Stimulated activated CD4-positive, alpha-beta T cell treated with anti-CD3 and anti-CD28 coated beads, Interleukin-12 subunit alpha, Interleukin-12 subunit beta, amount 100 ng/mL, for 4 hours (primary cell): Measurements from ENCODE around the gene RAD51B.
"Not testable (repeated sequence)": the region's sequence is repeated elsewhere in the genome, so short reads cannot be mapped to it uniquely, and the experiment has no call there.

Source experiments
- DNase-seq: peaks from one replicate; pipeline ENCODE4 v3.0.0-alpha.2; 2020

RAD51B gene

DNA sequence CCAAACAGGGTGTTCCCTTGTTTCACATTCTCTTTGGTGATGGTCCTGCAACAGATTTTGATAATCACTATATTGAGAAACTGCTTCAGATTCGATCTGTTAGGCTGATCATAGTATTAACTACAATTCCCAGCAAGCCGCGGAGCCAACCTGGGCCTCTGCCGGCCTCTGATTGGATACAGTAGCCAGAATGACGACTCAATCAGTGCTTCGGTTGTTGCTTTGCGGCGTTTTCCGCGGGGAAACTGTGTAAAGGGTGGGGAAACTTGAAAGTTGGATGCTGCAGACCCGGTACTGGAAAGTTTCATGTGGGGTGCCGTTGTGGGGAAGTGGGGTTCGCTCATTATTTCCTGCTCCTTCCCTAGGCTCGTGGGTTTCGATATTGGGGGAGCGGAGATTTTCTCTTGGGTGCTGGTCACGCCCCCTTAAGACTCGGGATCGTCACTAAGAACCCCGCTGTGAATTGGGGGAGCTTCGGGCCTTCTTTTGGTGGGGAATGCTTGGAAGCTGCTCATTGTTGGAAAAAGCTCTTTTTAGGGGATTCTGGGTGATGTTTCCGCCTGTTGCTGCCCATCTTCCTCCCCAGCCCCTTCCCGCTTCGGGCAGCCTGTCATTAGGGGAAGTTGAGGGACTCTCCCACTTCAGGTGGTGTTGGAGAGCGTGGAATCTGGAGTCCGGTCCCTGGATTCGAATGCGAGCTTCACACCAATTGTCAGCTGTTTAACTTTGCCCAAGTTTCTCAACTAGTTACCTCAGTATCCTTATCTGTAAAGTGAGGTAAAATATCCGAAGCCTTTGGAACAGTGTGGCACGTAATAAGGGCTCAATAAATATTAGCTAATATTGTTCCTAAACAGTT is at the start of gene RAD51B:
Gene RAD51B, plus strand, starts transcription at position 217 of the 859 bp plus-strand sequence.
- peak; percentile 79 for DNase-seq

DNA sequence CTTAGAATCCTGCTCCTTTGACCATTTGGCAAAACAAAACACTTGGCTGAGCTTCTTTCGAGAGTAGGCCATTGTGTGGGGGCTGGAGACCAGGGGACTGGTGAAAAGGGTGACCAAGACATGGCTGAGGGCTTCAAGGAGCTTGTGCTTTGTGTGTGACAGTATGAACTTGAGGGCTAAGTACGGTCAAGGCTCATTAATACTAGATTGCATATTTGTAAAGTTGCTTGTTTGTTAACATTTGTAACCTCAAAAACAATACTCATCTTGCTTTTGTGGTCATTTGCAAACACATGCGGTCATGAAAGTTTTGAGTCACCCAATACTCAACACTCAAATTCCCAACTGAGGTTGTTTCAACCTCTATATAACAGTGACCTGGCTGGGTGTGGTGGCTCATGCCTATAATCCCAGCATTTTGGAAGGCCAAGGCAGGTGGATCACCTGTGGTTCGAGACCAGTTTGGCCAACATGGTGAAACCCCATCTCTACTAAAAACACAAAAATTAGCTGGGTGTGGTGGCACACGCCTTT is 45.7 kb upstream of the RAD51B start:
- DNase-seq: no peak

DNA sequence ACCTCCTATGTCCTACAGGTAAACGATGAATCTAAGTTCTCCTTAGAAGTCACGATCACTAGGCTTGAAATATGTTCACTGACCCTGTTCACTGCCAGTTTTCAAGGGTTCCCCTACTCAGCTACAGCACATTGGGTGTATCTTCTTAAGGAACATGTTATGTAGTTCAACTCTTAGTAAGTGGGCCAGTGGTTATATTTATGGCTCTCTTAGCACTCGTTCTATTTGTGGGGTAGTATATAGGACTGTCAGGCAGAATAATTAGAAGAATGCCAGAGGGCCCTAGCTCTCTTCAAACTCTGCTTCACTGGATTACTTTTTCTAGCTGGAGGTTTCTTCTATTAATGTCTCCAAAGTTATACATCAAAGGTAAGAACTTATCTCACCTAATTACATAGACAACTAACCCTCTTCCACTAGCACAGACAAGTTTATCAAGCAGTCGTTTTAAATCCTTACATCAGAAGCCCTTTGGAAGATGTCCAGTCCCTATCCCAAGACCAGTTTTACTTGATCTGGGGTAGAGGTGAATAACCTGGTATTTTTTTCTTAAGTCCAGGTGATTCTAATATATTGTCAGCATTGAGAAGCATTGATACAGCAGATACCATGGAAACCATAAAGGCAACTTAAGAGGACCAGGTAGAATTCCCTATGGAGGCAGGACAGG is 42.8 kb upstream of the RAD51B start:
- DNase-seq: no peak

DNA sequence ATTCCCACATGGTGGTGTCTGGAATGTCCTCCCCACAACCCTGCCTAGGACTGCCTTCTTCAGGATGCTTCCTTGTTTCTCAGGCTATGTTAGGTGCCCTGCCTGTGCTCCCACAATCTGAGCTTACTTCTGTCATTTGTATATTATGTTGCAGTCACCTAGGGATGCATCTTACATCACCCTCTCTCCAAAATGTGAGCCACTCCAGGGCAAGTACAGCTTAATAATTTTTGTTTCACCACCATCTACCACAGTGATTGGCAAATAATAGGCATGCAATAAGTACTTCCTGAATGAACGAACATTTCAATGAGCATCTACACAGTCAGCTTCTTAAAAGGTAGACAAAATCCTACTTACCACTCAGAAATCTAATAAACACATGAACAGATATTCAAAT is 40.8 kb upstream of the RAD51B start:
- DNase-seq: no peak

DNA sequence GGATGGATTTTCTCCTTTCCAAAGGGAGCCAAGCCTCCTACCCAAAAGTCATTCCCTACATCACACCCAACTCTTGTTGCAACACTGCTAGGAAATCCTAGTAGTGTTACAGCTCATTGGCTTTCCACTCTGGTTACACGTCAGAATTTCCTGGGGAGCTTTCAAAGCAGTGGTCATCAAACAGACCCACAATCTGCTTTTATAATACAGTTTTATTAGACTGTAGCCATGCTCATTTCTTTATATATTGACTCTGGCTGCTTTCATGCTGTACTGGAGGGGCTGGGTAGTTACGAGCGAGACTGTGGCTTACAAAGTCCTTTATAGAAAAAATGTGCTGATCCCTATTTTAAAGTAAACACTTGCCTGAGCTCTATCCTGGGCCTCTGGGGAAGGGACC is 37.5 kb upstream of the RAD51B start:
- DNase-seq: no peak

DNA sequence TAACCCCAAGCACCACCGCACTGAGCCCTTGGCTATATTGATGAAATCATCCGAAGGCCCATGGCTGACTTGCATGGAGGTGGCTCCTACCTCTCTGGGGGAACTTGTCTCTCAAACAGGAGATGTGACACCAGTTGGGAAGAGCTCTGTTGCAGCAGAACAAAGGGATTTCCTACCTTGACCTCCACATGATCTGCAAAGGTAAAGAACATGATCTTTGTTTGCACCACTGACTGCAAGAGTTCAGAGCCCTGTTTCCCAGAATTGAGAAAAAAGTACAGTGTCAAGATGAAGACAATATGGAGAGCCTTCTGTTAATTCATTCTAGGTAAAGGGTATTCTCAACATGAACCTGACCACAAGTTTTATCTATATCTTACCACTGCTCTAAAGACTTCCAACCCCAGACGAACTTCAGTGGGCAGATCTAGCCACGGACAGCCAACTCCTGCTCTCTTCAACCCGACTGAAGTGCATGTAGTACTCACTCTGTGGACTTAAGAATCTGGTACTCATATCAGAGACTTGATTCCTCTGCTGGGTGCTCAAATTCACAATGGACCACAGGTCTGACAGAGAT is 35.2 kb upstream of the RAD51B start:
- no peak for DNase-seq

DNA sequence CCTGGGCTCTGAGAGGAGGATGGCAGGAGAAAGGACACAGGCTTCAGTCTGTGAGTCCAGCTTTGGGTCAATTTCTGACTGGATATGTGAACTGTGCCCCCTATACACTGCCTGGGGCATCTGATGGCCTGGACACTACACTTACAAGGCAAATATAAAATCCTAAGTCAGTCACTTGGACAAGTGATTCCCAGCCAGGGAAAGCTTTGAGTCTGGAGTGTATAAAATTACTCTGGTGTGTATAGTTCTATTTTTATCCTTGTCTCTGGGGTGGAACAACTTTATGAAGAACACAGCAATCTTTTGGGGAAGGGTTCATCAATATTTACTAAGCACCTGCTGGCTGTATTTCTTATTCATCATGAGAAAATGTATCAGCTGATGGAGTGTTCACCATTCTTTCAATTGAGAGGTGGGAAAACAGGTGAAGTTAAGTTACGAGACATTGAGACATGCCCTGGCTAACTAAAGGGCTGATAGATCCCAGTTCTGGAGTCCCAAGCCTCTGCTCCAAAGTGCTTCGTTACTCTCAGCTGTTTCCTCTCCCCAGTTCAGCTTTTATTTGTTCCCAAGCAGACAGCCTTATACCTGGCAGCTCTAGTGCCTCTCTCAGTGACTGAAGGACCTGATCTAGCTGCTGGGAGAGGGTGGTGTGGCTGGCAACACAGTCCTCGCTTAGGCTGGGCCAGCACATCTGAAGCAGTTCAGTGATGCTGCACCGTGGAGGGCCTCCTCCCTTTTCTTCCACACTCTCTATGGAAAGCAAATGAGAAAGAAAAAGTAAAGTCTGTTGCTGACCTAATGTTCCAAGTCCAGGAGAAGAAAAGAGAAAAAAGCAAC is 34.1 kb upstream of the RAD51B start:
- DNase-seq: no peak

DNA sequence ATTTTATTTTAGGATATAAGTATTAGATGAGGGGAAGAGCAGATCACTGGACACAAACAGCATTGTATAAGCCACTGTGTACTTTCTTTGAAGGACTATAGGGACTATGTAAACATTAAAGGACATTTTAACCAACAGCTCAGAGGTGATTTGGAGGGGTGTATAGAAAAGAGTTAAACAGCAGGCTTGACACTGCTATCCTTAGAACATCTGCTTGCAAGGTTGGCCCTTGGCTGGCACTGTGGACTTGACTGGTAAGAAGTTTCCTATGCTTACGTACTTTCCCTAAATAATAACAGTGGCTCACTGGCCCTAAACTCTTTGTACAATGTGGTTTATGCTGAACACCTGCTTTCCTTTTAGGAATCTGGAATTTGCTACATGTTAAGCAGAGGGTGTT is 31.9 kb upstream of the RAD51B start:
- no peak for DNase-seq

DNA sequence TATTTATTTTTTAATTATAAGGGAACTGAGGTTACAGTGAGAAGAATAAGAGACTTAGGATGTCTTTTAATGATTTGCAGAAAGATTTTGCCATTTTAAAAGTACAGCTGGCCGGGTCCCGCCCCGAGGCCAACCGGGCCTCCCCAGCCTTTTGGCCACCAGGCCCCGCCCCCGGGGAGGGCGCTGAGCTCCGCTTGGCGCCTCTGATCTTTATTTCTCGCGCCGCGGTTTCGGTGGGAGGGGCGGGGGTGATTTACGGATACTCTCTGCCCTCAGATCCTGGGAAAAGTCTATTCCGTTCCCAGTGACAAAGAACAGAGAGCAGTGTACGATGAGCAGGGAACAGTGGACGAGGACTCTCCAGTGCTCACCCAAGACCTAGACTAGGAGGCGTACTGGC is 20.8 kb upstream of the RAD51B start:
- no peak for DNase-seq

DNA sequence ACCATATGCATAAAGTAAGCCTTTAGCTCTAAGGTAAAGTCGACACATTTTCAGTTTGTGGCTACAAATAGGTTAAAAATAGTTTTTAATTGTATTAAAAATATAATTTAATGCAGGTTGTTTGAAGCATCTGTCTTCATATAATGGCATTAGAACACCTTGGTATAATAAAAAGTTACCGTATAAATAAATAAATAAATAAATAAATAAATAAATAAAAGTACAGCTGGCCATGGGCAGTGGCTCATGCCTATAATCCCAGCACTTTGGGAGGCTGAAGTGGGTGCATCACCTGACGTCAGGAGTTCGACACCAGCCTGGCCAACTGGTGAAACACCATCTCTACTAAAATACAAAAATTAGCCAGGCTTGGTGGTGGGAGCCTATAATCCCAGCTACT is 18.8 kb upstream of the RAD51B start:
- DNase-seq: no peak

DNA sequence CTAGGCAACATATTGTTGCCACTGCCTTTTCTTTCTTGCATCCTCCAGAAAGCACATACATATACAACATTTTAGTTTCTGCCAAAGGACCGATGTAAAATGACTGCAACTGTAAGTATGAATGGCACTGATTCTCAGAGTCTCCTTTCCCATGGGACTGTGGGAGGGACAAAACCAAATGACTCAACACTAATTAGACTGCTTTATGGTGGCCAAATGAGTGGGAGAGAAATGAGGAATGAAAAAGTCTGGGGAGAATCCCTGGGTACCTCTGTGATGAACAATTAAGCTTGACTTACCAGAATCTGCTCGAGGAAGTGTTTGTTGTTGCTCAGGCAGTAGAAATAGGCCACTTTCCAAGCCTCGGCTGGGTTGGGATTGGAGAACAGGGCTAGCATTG is 13.3 kb upstream of the RAD51B start:
- DNase-seq: no peak

DNA sequence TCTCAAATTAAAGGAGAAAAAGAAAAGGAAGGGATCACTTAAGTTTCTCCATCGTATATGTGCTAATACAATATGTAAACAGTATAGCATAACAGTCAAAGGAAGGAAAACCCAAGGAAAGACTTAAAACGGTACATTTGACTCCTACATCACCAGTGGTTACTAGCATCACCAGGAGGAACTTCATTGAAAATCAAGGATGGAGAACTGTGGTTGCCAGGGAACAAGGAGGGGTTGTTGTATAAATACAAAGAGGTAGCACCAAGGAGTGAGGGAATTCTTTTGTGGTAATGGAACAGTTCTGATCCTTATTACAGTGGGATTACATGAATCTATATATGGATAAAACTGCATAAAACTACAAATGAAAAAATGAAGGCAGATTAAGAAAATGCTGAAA is 4.8 kb upstream of the RAD51B start:
- no peak for DNase-seq

DNA sequence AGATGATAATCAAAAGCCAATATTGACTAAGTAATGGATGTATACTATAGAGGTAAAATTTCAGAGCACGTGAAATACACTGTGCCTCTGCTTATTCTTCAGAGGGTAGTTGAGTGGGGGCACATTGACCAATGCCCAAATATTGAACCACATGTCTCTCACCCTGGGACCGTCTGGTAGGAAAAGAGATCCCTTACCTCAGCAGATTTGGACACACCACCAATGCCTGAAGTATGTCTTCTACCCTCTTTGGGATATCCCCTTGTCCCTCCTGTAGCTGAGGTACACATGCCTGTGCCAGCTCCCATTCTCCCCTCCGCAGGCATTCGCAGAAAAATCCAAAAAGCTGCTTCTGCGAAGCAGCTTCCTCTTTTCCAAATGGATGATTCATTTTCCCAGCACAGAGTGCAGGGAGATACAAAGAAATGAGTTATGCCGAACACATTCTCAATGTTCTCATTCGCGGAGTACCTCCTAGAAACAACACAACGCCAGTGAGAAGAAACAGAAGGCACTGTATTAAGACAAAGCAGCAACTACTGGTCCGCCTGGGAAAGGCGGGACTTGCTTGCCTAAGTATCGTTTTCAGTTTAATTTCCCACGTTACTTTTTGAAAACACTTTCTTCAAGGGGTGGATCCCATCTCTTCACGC is 3.9 kb upstream of the RAD51B start:
- no peak for DNase-seq

DNA sequence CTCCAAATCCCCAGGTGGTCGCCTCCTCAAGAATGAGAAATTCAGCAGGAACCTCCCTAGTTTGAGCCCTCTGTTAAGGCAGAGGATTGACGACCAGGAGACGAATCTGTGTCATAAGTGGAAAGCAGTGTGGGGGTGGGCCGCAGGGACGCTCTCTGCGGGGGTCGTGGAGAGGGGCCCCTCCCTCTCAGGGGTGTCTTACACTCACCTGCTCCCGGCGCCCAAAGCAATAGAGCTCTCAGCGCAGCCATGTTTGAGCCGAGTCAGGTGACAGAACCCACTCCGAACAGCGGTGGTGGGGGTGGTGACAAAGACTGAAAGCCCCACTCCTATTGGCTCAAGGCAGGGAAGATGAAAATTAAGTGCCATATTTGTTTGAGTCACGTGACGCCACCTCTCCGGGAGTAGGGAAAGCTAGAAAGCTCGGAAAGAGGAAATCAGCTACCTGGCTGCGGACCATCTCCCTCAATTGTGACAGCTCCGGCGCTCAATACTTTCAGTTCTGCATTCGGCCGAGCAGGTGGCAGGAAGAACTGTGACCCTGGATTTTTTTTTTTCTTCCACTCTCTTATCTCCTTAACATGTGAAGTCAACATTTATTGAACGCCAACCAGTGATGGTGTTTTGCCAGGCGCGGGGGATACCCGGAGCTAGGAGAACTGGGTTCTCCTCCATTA is 3.1 kb upstream of the RAD51B start, which contains the start of gene ZFYVE26:
Gene ZFYVE26, minus strand, starts transcription at position 265 of the 677 bp plus-strand sequence. CDS start 627 bp downstream, outside the sequence.
- DNase-seq: peak; percentile 77

DNA sequence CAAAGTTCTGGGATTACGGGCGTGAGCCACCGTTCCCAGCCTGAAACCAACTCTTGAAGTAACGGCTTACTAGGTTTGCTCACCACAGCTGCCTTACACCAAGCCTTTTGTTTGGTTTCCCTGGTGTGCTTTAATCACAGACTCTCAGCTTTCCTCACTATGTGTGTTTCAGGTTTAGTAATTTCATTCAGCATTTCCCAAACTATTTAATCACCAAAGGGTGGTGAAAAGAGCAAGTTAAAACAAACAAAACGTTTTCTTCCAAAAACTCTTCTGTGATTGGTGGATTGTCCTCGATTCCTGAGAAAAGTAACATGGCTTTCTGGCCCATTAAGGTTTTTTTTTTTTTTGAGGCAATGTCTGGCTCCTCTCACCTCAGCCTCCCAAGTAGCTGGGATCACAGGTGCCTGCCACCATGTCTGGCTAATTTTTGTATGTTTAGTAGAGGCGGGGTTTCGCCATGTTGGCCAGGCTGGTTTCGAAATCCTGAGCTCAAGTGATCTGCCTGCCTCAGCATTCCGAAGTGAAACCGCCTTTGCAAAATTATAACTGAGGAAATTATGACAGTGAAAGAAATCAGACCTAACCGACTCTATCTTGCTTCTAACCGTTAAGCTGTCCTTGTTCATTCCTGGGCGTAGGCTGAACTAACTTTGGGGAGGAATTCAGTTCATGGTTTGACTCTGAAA is 1.7 kb upstream of the RAD51B start:
- DNase-seq: no peak

DNA sequence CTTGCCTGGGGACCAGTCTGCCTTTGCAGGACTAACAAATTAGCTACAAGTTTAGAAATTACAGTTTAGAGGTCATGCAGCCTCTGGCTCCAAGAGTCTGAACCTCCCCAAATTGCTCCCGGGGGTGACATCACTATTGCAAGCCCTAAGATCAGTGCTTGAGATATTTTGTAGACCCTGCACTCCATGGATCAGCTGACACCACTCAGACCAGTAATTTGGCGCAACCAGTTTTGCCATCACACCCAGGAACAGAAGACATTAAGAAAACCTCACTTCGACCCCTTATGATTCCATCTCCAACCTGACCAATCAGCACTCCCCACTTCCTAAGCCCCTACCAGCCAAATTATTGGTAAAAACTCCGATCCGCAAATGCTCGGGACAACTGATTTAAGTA is 1.1 kb upstream of the RAD51B start:
- DNase-seq: not testable (repeated sequence)

DNA sequence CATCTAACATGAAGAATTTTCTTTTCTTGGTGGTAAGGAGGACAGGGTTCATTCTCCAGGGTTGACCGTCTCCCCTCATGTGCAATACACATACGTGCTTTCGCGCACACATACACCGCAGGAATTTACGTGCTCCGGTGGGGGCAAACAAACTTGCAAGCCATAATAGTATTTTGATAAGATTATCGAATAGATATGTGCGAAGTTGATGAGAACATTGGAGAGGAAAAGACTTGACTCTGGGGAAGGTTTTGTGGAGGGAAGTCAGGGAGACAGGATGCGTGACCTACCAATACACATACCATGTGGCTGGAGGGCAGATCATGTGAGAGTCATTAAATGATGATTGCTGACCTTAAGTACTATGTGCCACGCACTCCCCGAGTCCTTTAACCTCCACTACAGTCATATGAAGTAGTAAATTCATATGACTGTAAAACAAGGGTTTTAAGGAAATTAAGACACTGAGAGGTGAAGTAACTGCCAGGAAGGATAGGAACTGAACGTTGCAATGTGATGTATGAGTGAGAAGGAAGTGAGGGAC is 921 bp downstream of the RAD51B start:
- DNase-seq: no peak

DNA sequence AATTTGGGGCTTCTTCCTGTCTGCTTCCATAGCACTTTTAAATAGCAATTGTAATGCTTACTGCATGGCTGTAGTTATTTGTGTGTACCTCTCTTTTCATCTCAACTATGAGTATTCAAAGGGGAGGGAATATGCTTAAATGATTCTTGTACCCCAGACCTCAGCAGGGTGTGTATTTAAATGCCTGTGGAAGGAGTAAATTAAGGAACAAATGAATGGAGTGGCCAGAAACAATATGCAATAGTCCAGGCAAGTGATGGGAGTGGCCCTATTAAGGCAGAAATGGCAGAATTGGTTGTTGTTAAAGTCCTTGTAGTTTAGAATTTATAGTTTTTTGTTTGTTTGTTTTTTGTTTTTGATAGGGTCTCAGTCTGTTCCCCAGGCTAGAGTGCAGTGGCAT is 1.5 kb downstream of the RAD51B start:
- DNase-seq: no peak

DNA sequence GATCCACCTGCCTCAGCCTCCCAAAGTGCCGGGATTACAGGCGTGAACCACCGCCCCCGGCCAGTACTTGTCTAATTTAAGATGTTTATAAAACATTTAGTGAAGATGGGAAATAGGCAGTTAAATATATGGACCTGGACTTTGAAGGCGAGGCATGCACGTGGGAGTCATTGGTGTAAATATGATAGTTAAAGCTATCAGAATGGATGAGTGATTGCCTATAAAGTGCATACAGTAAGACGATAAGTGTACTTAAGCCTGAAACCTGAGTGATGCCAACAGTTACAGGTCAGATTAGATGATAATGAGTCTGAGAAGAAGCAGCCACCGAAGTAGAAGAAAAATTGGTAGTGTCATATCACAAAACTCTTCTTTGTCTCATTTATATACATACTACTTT is 11.5 kb downstream of the RAD51B start:
- no peak for DNase-seq

DNA sequence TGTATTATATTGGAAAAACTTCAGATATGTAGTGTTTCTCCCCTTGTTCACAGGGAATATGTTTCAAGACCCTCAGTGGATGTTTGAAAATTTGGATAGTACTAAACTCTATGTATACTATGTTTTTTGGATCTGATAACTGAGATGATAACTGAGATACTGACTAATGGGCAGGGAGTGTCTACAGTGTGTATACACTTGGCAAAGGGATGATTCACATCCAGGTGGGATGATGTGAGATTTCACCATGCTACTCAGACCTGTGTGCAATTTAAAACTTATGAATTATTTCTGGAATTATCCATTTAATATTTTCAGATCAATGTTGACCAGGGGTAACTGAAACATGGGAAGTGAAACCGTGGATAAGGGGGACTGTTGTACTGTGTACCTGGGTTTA is 13.8 kb downstream of the RAD51B start:
- DNase-seq: no peak

DNA sequence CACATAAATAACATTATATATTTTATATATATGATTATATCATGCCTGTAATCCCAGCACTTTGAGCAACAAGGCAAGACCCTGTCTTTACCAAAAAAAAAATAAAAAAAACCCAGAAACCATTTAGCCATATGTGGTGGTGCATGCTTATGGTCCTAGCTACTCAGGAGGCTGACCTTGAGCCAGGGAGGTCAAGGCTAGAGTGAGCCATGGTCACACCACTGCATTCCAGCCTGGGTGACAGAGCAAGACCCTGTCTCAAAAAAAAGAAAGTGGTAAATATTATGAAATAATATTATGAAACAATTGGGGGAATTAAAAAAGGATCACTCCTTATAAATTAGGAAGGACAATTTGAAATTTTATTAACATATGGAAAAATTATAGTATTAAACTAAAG is 16.0 kb downstream of the RAD51B start:
- no peak for DNase-seq
